Stimulated activated CD4-positive, alpha-beta T cell treated with anti-CD3 and anti-CD28 coated beads, Interleukin-4, amount 100 ng/mL, for 48 hours (primary cell): Measurements from ENCODE around the gene SSB.
"Not testable (repeated sequence)": the region's sequence is repeated elsewhere in the genome, so short reads cannot be mapped to it uniquely, and the experiment has no call there.

Experiments used
- DNase-seq, 2 donors: peaks; one replicate each; pipeline ENCODE4 v3.0.0-alpha.2; 2020; ENCODE audit warnings: low read depth in 2 of 2

SSB gene

GRCh38 chr2:169798718-169799592, at the start of gene SSB:
Gene SSB, plus strand, starts transcription at chr2:169798871. Its CDS starts 2,090 bp downstream, at chr2:169800961.
- peak; percentile 90 to 96 for DNase-seq

- no peak for DNase-seq
Observed at GRCh38 chr2:169752752-169753151, 45.9 kb upstream of the SSB start.

- DNase-seq, result no peak
Observed at GRCh38 chr2:169755083-169755870, 43.4 kb upstream of the SSB start.

- no peak for DNase-seq
Observed at GRCh38 chr2:169756342-169756741, 42.3 kb upstream of the SSB start.

GRCh38 chr2:169757356-169757755, 41.3 kb upstream of the SSB start:
- DNase-seq, result no peak

- DNase-seq, result no peak
Observed at GRCh38 chr2:169757778-169758177, 40.9 kb upstream of the SSB start.

- no peak for DNase-seq
Observed at GRCh38 chr2:169759987-169760386, 38.7 kb upstream of the SSB start.

- DNase-seq, result not testable (repeated sequence)
Observed at GRCh38 chr2:169760798-169761197, 37.9 kb upstream of the SSB start.

GRCh38 chr2:169761251-169761969, 37.3 kb upstream of the SSB start:
- DNase-seq, result no peak

GRCh38 chr2:169761970-169762292, 36.7 kb upstream of the SSB start:
- no peak for DNase-seq

GRCh38 chr2:169765523-169765922, 33.1 kb upstream of the SSB start:
- DNase-seq, result no peak

GRCh38 chr2:169767243-169767888, 31.3 kb upstream of the SSB start:
- peak; percentile 23 to 42 for DNase-seq

- DNase-seq, result peak; percentile 5 to 34
Observed at GRCh38 chr2:169768262-169768995, 30.2 kb upstream of the SSB start.

- DNase-seq, result no peak
Observed at GRCh38 chr2:169771021-169771420, 27.6 kb upstream of the SSB start.

GRCh38 chr2:169771612-169772011, 27.1 kb upstream of the SSB start:
- no peak for DNase-seq

GRCh38 chr2:169772651-169773050, 26.0 kb upstream of the SSB start:
- no peak for DNase-seq

GRCh38 chr2:169775354-169775753, 23.3 kb upstream of the SSB start:
- no peak for DNase-seq

- DNase-seq, result no peak
Observed at GRCh38 chr2:169775765-169776164, 22.9 kb upstream of the SSB start.

GRCh38 chr2:169776252-169776761, 22.4 kb upstream of the SSB start:
- DNase-seq, result no peak

- DNase-seq, result no peak
Observed at GRCh38 chr2:169778446-169778845, 20.2 kb upstream of the SSB start.
